GM21576 (cell line): ENCODE data around the gene GCGR.

Experiments
- ATAC-seq: cut with Tn5 transposase; IDR thresholded peaks from one replicate; pipeline ENCODE4 v1.9.1; 2021; ENCODE audit warnings: mild to moderate bottlenecking, moderate library complexity; ENCODE audit not compliant: unreplicated experiment

Gene GCGR

GRCh38 chr17:81811705-81812570, 8.0 kb downstream of the GCGR start:
- no peak for ATAC-seq

GRCh38 chr17:81812571-81813370, 8.8 kb downstream of the GCGR start:
- no peak for ATAC-seq

GRCh38 chr17:81813371-81813684, 9.4 kb downstream of the GCGR start:
- ATAC-seq: no peak

- no peak for ATAC-seq
Measured at GRCh38 chr17:81813861-81814683, 10.1 kb downstream of the GCGR start.

GRCh38 chr17:81814748-81815645, 11.0 kb downstream of the GCGR start:
- no peak for ATAC-seq

- no peak for ATAC-seq
Measured at GRCh38 chr17:81815646-81815986, 11.7 kb downstream of the GCGR start.

GRCh38 chr17:81817758-81818147, 13.8 kb downstream of the GCGR start:
- no peak for ATAC-seq

GRCh38 chr17:81819708-81820107, 15.8 kb downstream of the GCGR start:
- ATAC-seq: no peak

GRCh38 chr17:81821147-81821546, 17.2 kb downstream of the GCGR start:
- ATAC-seq: no peak

- ATAC-seq: no peak
Measured at GRCh38 chr17:81821603-81822311, 17.8 kb downstream of the GCGR start.

- no peak for ATAC-seq
Measured at GRCh38 chr17:81822312-81822637, 18.3 kb downstream of the GCGR start.

- no peak for ATAC-seq
Measured at GRCh38 chr17:81822996-81823819, 19.3 kb downstream of the GCGR start.

- ATAC-seq: no peak
Measured at GRCh38 chr17:81823820-81824550, 20.0 kb downstream of the GCGR start.

- ATAC-seq: no peak
Measured at GRCh38 chr17:81824595-81824994, 20.6 kb downstream of the GCGR start.

GRCh38 chr17:81825841-81826466, 22.0 kb downstream of the GCGR start:
- no peak for ATAC-seq

- ATAC-seq: no peak
Measured at GRCh38 chr17:81828656-81829055, 24.7 kb downstream of the GCGR start.

- no peak for ATAC-seq
Measured at GRCh38 chr17:81829858-81830257, 25.9 kb downstream of the GCGR start.

- ATAC-seq: no peak
Measured at GRCh38 chr17:81831563-81831956, 27.6 kb downstream of the GCGR start.
